Activated B cell treated with CpG ODN at 0.5 μM for 24 hours (primary cell): ENCODE data around the gene CHCHD6. TPM values are rescaled to one million over a fixed set of nuclear protein-coding genes. Genes with fewer than 3 reads are reported as not detected.

Experiments
- ATAC-seq: fragments of 200-7000 bp; cut with Tn5 transposase; one replicate; pipeline ENCODE4 v1.10.0; 2021; ENCODE audit warnings: low read depth, mild to moderate bottlenecking, moderate library complexity
- CTCF ChIA-PET: fragments of 350-600 bp; sonication (Branson Sonifier 250); formaldehyde crosslinking; loops from one replicate; lab custom pipeline; 2021; ENCODE audit warnings: antibody characterized with exemption; lab: Charles Lee
- POLR2A ChIA-PET: fragments of 350-600 bp; sonication (Branson Sonifier 250); formaldehyde crosslinking; loops from one replicate; lab custom pipeline; 2021; ENCODE audit warnings: antibody characterized with exemption; lab: Charles Lee
- DNase-seq: peaks from one replicate; pipeline ENCODE4 v3.0.0; 2022
- H3K27ac Mint-ChIP-seq: one replicate; pipeline ENCODE4 v1.8.0; 2020; ENCODE audit warnings: mixed read lengths
- H3K27me3 Mint-ChIP-seq: one replicate; pipeline ENCODE4 v1.8.0; 2021; ENCODE audit warnings: mixed read lengths
- H3K36me3 Mint-ChIP-seq: one replicate; pipeline ENCODE4 v1.8.0; 2021; ENCODE audit warnings: low read depth, mixed read lengths
- H3K4me1 Mint-ChIP-seq: one replicate; pipeline ENCODE4 v1.8.0; 2021; ENCODE audit warnings: mixed read lengths
- H3K4me3 Mint-ChIP-seq: one replicate; pipeline ENCODE4 v1.8.0; 2020; ENCODE audit warnings: mild to moderate bottlenecking, mixed read lengths
- H3K9me3 Mint-ChIP-seq: one replicate; pipeline ENCODE4 v1.8.0; 2020; ENCODE audit warnings: mixed read lengths
- intact Hi-C: fragments of 100-400 bp; cut with micrococcal nuclease; formaldehyde crosslinking; loops from one replicate; pipeline ENCODE4 v1.15.1; 2024
- total RNA-seq: library from RNA; stranded (reverse); gene quantifications from 2 replicates; pipeline ENCODE4 v1.2.3, GENCODE V29; 2022
- TF ChIP-seq, protein P1 (sequence below): fragments of 200-600 bp; IDR thresholded peaks from one replicate; pipeline ENCODE4 v1.8.0; 2022; ENCODE audit warnings: antibody characterized with exemption, mild to moderate bottlenecking

Gene CHCHD6
- total RNA-seq, 1 donor from 2014 or later, result 10.0 TPM

DNA sequence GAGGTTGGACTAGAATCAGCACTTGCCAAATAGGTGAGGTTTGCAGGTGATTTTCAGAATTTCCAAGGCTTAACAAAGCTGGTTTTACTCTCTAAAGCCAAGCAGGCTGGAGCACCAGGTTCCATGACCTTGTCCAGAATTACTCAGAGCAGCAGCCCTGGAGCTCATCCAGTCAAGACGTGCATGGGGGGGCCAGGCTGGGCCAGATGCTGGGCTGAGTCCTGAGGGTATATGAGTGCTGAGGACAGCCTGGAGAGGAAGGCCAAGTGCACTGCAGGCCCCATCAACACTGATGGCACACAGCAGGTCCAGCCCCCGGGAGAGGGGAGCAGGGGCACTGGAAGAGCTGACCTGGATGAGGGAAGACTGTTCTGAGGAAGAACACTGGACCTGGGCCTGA is 46.1 kb upstream of the CHCHD6 start:
- H3K27me3 Mint-ChIP-seq, result peaks cover 28% of the 10 kb centered on the region
- ChIA-PET POLR2A (no interaction called here), CTCF (no interaction called here)
- DNase-seq, result no peak
- peaks cover 7% of the 10 kb centered on the region for H3K4me1 Mint-ChIP-seq
- TF ChIP-seq, protein P1, sequence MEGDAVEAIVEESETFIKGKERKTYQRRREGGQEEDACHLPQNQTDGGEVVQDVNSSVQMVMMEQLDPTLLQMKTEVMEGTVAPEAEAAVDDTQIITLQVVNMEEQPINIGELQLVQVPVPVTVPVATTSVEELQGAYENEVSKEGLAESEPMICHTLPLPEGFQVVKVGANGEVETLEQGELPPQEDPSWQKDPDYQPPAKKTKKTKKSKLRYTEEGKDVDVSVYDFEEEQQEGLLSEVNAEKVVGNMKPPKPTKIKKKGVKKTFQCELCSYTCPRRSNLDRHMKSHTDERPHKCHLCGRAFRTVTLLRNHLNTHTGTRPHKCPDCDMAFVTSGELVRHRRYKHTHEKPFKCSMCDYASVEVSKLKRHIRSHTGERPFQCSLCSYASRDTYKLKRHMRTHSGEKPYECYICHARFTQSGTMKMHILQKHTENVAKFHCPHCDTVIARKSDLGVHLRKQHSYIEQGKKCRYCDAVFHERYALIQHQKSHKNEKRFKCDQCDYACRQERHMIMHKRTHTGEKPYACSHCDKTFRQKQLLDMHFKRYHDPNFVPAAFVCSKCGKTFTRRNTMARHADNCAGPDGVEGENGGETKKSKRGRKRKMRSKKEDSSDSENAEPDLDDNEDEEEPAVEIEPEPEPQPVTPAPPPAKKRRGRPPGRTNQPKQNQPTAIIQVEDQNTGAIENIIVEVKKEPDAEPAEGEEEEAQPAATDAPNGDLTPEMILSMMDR, result no peak
- H3K4me3 Mint-ChIP-seq, result no peak overlapping the region
- intact Hi-C loops, result loop anchor here (10.0 kb wide), 1 partner anchor 133 kb away; the partner anchor contains the start of gene CHST13
- H3K9me3 Mint-ChIP-seq, result no peaks in the 10 kb centered on the region
- no peaks in the 10 kb centered on the region for H3K36me3 Mint-ChIP-seq
- no peak overlapping the region for H3K27ac Mint-ChIP-seq
- no peak for ATAC-seq

DNA sequence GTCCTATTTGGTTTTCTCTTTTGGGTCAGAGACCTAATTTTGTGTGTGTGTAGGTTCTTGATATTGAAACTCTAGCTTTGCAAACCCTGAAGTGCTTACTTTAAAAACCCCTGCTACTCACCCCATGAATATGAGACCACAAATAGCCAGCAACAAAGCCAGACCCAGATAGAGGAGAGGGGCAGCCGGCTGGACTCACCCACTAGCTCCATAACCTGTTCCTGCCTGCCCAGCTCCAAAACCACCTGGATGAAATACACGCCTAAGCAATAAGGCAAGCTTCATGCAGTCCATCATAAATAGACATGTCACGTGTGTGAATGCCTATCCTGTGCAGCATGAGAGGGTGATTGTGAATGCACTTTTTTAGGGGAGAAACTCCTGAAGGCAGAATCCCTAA is 45.5 kb upstream of the CHCHD6 start:
- TF ChIP-seq, protein P1, result no peak
- ChIA-PET CTCF (no interaction called here), POLR2A (no interaction called here)
- no peak for ATAC-seq
- no peak for DNase-seq
- Mint-ChIP-seq H3K36me3 (no peaks in the 10 kb centered on the region), H3K4me3 (no peak overlapping the region), H3K4me1 (peaks cover 7% of the 10 kb centered on the region), H3K9me3 (no peaks in the 10 kb centered on the region), H3K27me3 (peaks cover 26% of the 10 kb centered on the region), H3K27ac (no peak overlapping the region)
- intact Hi-C loops, result loop anchor here (10.0 kb wide), 1 partner anchor 134 kb away; the partner anchor contains the start of gene CHST13

DNA sequence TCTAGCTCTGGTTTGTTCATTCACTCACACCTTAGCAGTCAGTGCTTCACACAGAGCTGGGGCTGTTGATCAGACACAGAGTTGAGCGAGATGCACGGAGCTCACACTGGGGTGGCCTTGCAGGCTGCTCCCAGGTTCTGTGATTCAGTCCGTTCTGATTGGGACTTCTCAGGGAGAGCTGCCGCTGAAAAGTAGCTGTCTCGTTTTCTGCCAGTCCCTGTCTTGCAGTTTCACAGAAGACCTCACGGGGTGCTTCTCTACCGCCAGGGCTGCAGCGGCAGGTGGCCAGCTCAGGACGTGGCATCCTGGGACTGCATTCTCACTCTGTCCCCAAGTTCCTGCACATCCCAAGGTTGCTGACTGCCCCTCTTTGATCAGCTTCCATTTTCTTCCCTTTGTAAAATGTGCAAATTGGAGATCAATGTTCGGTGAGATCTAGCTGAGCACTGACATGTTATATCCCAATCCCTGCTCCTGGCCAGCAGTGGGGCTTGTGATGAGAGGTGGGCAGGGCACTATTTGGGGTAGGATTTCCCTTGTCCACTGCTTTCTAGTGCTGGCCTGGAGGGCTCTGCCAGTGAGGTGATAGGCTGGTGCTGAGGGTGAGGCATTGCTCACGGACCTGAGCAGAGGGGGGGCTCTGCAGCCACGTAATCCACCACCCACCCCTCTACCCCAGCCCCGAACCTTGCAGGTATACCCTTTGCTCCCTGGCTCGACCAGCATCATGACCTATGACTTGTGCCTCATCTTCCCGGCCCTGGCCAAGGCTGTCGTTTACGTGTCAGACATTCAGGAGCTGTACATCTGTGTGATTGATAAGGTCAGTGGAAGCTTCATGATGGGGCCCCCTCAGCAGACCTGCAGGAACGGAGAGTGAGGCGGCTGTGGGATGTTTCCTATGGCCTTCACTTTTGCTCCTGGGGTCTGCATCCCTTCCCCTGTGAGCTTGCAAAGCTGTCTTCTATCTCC is 43.8 kb upstream of the CHCHD6 start:
- H3K27ac Mint-ChIP-seq, result no peak overlapping the region
- peaks cover 25% of the 10 kb centered on the region for H3K27me3 Mint-ChIP-seq
- POLR2A ChIA-PET, result no interaction called here
- TF ChIP-seq, protein P1, result no peak
- no peak for DNase-seq
- CTCF ChIA-PET, result no interaction called here
- no peak for ATAC-seq
- H3K36me3 Mint-ChIP-seq, result no peaks in the 10 kb centered on the region
- peaks cover under 1% of the 10 kb centered on the region for H3K4me1 Mint-ChIP-seq
- intact Hi-C loops, result loop anchor here (10.0 kb wide), 1 partner anchor 135 kb away; the partner anchor contains the start of gene CHST13
- H3K9me3 Mint-ChIP-seq, result no peaks in the 10 kb centered on the region
- H3K4me3 Mint-ChIP-seq, result no peak overlapping the region

DNA sequence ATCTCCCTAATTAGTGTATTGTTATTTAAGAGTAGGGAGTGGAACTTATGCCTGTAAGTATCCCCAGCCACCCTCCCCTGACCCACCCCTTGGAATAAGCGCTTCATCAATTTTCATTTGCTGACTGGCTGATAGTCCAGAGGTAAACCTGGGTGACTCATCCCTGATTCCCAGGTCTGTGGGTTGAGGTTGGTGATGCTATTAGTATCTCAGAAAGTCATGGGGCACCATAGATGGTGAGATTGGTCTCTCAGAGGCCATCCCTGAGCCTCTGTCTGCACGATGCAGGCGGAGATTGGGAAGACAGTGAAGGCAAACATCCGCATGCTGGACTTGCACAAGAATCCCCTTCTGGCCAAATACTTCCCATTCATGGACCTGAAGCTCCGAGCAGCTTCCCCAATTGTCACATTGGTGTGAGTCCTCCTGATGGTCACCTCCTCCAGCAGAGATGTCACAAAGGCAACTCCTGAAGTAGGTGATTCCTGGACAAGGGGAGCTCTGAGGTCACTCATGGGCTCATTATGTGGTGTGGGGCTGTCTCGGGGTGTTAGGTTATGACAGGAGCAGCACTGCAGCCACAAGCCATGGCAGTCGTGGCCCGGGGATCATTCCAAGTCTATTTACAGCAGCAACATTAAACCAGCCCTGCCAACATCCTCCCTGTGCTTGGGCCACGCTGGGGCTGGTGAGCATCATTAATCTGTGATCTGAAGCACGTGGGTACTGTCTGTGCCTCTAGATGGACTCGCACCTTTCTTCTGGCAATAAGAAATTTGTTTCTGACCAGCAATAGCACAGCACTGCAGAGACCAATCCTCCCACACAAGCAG is 42.3 kb upstream of the CHCHD6 start:
- Mint-ChIP-seq H3K4me1 (no peaks in the 10 kb centered on the region), H3K9me3 (no peaks in the 10 kb centered on the region), H3K27ac (no peak overlapping the region), H3K4me3 (no peak overlapping the region), H3K27me3 (peaks cover 15% of the 10 kb centered on the region), H3K36me3 (no peaks in the 10 kb centered on the region)
- ChIA-PET POLR2A (no interaction called here), CTCF (no interaction called here)
- TF ChIP-seq, protein P1, result no peak
- DNase-seq, result no peak
- ATAC-seq, result no peak
- intact Hi-C loops, result no loop called here

DNA sequence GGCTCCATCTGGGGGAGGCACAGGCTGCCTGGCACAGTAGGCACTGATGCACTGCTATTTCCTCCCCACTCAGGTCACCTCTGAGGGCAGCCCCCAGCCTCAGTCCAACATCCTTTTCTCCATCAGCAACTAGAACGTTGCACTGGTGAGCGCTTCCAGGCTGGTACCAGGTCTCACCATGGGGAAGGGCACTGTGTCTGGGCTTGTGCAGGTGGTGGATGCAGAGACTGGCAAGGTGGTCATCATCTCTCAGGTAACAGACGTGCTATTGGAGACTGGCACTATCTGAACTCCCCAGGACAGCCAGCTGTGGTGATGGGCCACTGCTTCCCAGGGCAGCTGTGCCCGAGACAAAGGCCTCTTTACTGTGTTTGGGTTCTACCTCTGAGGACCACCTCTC is 40.8 kb upstream of the CHCHD6 start:
- ChIA-PET CTCF (no interaction called here), POLR2A (no interaction called here)
- ATAC-seq, result no peak
- Mint-ChIP-seq H3K4me1 (no peaks in the 10 kb centered on the region), H3K9me3 (no peaks in the 10 kb centered on the region), H3K27me3 (peaks cover 15% of the 10 kb centered on the region), H3K27ac (no peak overlapping the region), H3K4me3 (no peak overlapping the region), H3K36me3 (no peaks in the 10 kb centered on the region)
- DNase-seq, result no peak
- TF ChIP-seq, protein P1, result no peak
- intact Hi-C loops, result no loop called here
